Activated CD4-positive, alpha-beta memory T cell treated with anti-CD3 and anti-CD28 coated beads, Interleukin-2, amount 10 ng/mL, durations not matched to agents 7 days and 5 days (primary cell): ENCODE measurements around the gene CUTA. TPM values are rescaled to one million over a fixed set of nuclear protein-coding genes. Genes with fewer than 3 reads are reported as not detected.

ENCODE experiments used
- CTCF ChIA-PET: fragments of 350-600 bp; sonication (Branson Sonifier 250); formaldehyde crosslinking; loops from one replicate; lab custom pipeline; 2021; ENCODE audit warnings: antibody characterized with exemption, inconsistent platforms; lab: Charles Lee
- POLR2A ChIA-PET: fragments of 350-600 bp; sonication (Branson Sonifier 250); formaldehyde crosslinking; loops from one replicate; lab custom pipeline; 2021; ENCODE audit warnings: antibody characterized with exemption; lab: Charles Lee
- DNase-seq: peaks from one replicate; pipeline ENCODE4 v3.0.0-alpha.2; 2020
- H3K27ac Mint-ChIP-seq: one replicate; pipeline ENCODE4 v1.8.0; 2021; ENCODE audit warnings: mild to moderate bottlenecking, mixed read lengths
- H3K27me3 Mint-ChIP-seq: one replicate; pipeline ENCODE4 v1.8.0; 2021; ENCODE audit warnings: mixed read lengths
- H3K36me3 Mint-ChIP-seq: one replicate; pipeline ENCODE4 v1.8.0; 2021; ENCODE audit warnings: low read depth, mixed read lengths
- H3K4me1 Mint-ChIP-seq: one replicate; pipeline ENCODE4 v1.8.0; 2021; ENCODE audit warnings: mixed read lengths
- H3K4me3 Mint-ChIP-seq: one replicate; pipeline ENCODE4 v1.8.0; 2021; ENCODE audit warnings: mild to moderate bottlenecking, mixed read lengths
- H3K9me3 Mint-ChIP-seq: one replicate; pipeline ENCODE4 v1.8.0; 2021; ENCODE audit warnings: mixed read lengths
- total RNA-seq, 2 experiments: library from RNA; stranded (reverse); gene quantifications; one replicate each; pipeline ENCODE4 v1.2.3, GENCODE V29; 2021

Gene CUTA
- total RNA-seq, 2 experiments from 2014 or later = 243 TPM

GRCh38 chr6:33427585-33428223 lies 9.8 kb upstream of the CUTA start:
- H3K36me3 Mint-ChIP-seq = peaks cover 21% of the 10 kb centered on the region
- ChIA-PET POLR2A (interaction anchor here (1.9 kb wide), 1 partner anchor 27 kb away, joined by 10 read pairs; the partner anchor contains the start of gene ZBTB9), CTCF (interaction anchor here (2.0 kb wide), 1 partner anchor 9 kb away, joined by 8 read pairs; the partner anchor contains the start of gene SYNGAP1)
- H3K27ac Mint-ChIP-seq = peak overlapping the region; percentile 93
- peaks cover 80% of the 10 kb centered on the region for H3K4me1 Mint-ChIP-seq
- peak overlapping the region; percentile 98 for H3K4me3 Mint-ChIP-seq
- H3K9me3 Mint-ChIP-seq = no peaks in the 10 kb centered on the region
- peaks cover 5% of the 10 kb centered on the region for H3K27me3 Mint-ChIP-seq
- peak; percentile 69 for DNase-seq

- Mint-ChIP-seq H3K27ac (peak overlapping the region; percentile 93), H3K9me3 (no peaks in the 10 kb centered on the region), H3K27me3 (peaks cover 6% of the 10 kb centered on the region), H3K4me1 (peaks cover 73% of the 10 kb centered on the region), H3K4me3 (peak overlapping the region; percentile 98), H3K36me3 (peaks cover 16% of the 10 kb centered on the region)
- ChIA-PET POLR2A (interaction anchor here (0.8 to 2.7 kb wide), 11 partner anchors 10 to 455 kb away, joined by 3 to 22 read pairs (median 5); partner anchors contain the start of genes B3GALT4, BAK1, PHF1 and ZBTB22), CTCF (interaction anchor here (0.6 to 2.5 kb wide), 6 partner anchors 9 to 988 kb away, joined by 3 to 11 read pairs (median 4); partner anchors contain the start of gene CUTA)
- DNase-seq = no peak
Observed at GRCh38 chr6:33426590-33427511, 8.9 kb upstream of the CUTA start.

GRCh38 chr6:33425668-33426577 lies 8.0 kb upstream of the CUTA start:
- Mint-ChIP-seq H3K27me3 (peaks cover 15% of the 10 kb centered on the region), H3K9me3 (no peaks in the 10 kb centered on the region), H3K36me3 (peaks cover 16% of the 10 kb centered on the region), H3K27ac (peak overlapping the region; percentile 93), H3K4me1 (peaks cover 75% of the 10 kb centered on the region), H3K4me3 (peak overlapping the region; percentile 98)
- POLR2A ChIA-PET = interaction anchor here (0.7 to 2.7 kb wide), 17 partner anchors 9 to 581 kb away, joined by 3 to 22 read pairs (median 5); partner anchors contain the start of genes B3GALT4, BAK1, KIFC1 and PHF1
- peak; percentile 85 for DNase-seq
- CTCF ChIA-PET = interaction anchor here (0.6 to 2.5 kb wide), 11 partner anchors 8 to 989 kb away, joined by 3 to 11 read pairs (median 3); partner anchors contain the start of genes CUTA, ZBTB22 and ZBTB9

- no peaks in the 10 kb centered on the region for H3K9me3 Mint-ChIP-seq
- peaks cover 16% of the 10 kb centered on the region for H3K27me3 Mint-ChIP-seq
- H3K36me3 Mint-ChIP-seq = peaks cover 16% of the 10 kb centered on the region
- H3K4me1 Mint-ChIP-seq = peaks cover 69% of the 10 kb centered on the region
- ChIA-PET CTCF (interaction anchor here (0.7 to 2.5 kb wide), 9 partner anchors 9 to 148 kb away, joined by 3 to 11 read pairs (median 3); partner anchors contain the start of genes ZBTB22 and ZBTB9), POLR2A (interaction anchor here (1.0 to 2.7 kb wide), 13 partner anchors 8 to 454 kb away, joined by 3 to 22 read pairs (median 6); partner anchors contain the start of genes B3GALT4, BAK1, KIFC1 and PHF1)
- H3K27ac Mint-ChIP-seq = peak overlapping the region; percentile 93
- no peak for DNase-seq
- peak overlapping the region; percentile 98 for H3K4me3 Mint-ChIP-seq
Observed at GRCh38 chr6:33424855-33425667, 7.2 kb upstream of the CUTA start.

- Mint-ChIP-seq H3K4me1 (peaks cover 67% of the 10 kb centered on the region), H3K9me3 (no peaks in the 10 kb centered on the region), H3K27ac (peak overlapping the region; percentile 42), H3K4me3 (peak overlapping the region; percentile 98), H3K27me3 (peaks cover 16% of the 10 kb centered on the region), H3K36me3 (peaks cover 16% of the 10 kb centered on the region)
- CTCF ChIA-PET = interaction anchor here (1.8 kb wide), 1 partner anchor 12 kb away, joined by 4 read pairs; no protein-coding TSS in a partner anchor
- no peak for DNase-seq
- POLR2A ChIA-PET = interaction anchor here (1.9 kb wide), 1 partner anchor 147 kb away, joined by 6 read pairs; no protein-coding TSS in a partner anchor
Observed at GRCh38 chr6:33423777-33424176, 5.9 kb upstream of the CUTA start.

- POLR2A ChIA-PET = no interaction called here
- Mint-ChIP-seq H3K9me3 (no peaks in the 10 kb centered on the region), H3K27ac (no peak overlapping the region), H3K4me3 (no peak overlapping the region), H3K4me1 (peaks cover 62% of the 10 kb centered on the region), H3K36me3 (peaks cover 18% of the 10 kb centered on the region), H3K27me3 (peaks cover 16% of the 10 kb centered on the region)
- CTCF ChIA-PET = no interaction called here
- DNase-seq = no peak
Observed at GRCh38 chr6:33421344-33421643, 3.4 kb upstream of the CUTA start.

- Mint-ChIP-seq H3K36me3 (peaks cover 20% of the 10 kb centered on the region), H3K9me3 (no peaks in the 10 kb centered on the region), H3K4me1 (peaks cover 66% of the 10 kb centered on the region), H3K27me3 (peaks cover 16% of the 10 kb centered on the region), H3K27ac (no peak overlapping the region), H3K4me3 (peak overlapping the region; percentile 42)
- ChIA-PET POLR2A (no interaction called here), CTCF (no interaction called here)
- DNase-seq = no peak
Observed at GRCh38 chr6:33420491-33421343, 2.8 kb upstream of the CUTA start.

GRCh38 chr6:33419580-33420490 lies 1.9 kb upstream of the CUTA start, which contains the start of gene SYNGAP1:
SYNGAP1 (plus strand) TSS chr6:33420065; CDS start chr6:33420265, 200 bp downstream.
- H3K9me3 Mint-ChIP-seq = no peaks in the 10 kb centered on the region
- CTCF ChIA-PET = interaction anchor here (1.5 to 2.9 kb wide), 5 partner anchors 9 to 187 kb away, joined by 4 to 14 read pairs (median 5); partner anchors contain the start of gene ZBTB9
- H3K4me3 Mint-ChIP-seq = peak within 1 kb of the TSS; percentile 92
- peak within 1 kb of the TSS; percentile 98 for H3K27ac Mint-ChIP-seq
- peaks cover 66% of the 10 kb centered on the region for H3K4me1 Mint-ChIP-seq
- DNase-seq = peak; percentile 43
- POLR2A ChIA-PET = interaction anchor here (0.5 to 4.0 kb wide), 13 partner anchors 11 to 433 kb away, joined by 3 to 19 read pairs (median 4); partner anchors contain the start of genes BAK1, PFDN6, TAPBP and WDR46
- H3K27me3 Mint-ChIP-seq = peaks cover 16% of the 10 kb centered on the region
- H3K36me3 Mint-ChIP-seq = peaks cover 26% of the 10 kb centered on the region

- H3K27me3 Mint-ChIP-seq = peaks cover 16% of the 10 kb centered on the region
- H3K4me3 Mint-ChIP-seq = peak overlapping the region; percentile 92
- peaks cover 65% of the 10 kb centered on the region for H3K4me1 Mint-ChIP-seq
- H3K27ac Mint-ChIP-seq = peak overlapping the region; percentile 98
- ChIA-PET POLR2A (interaction anchor here (0.5 to 4.0 kb wide), 22 partner anchors 10 to 447 kb away, joined by 3 to 32 read pairs (median 4); partner anchors contain the start of genes BAK1, KIFC1, PFDN6 and RPS18), CTCF (interaction anchor here (0.6 to 2.9 kb wide), 10 partner anchors 8 to 466 kb away, joined by 3 to 14 read pairs (median 4); partner anchors contain the start of genes B3GALT4, HLA-DMA, UQCC2 and ZBTB9)
- peak; percentile 66 for DNase-seq
- H3K36me3 Mint-ChIP-seq = peaks cover 26% of the 10 kb centered on the region
- H3K9me3 Mint-ChIP-seq = no peaks in the 10 kb centered on the region
Observed at GRCh38 chr6:33418690-33419291, 884 bp upstream of the CUTA start.
